Esophagus squamous epithelium (tissue), 5 donors: ENCODE measurements around the gene BLVRB. TPM values are rescaled to one million over a fixed set of nuclear protein-coding genes. Genes with fewer than 3 reads are reported as not detected.
"Not testable (repeated sequence)": the region's sequence is repeated elsewhere in the genome, so short reads cannot be mapped to it uniquely, and the experiment has no call there.

Source experiments
- DNase-seq: peaks from one replicate; lab custom pipeline; 2025; lab: John Stamatoyannopoulos, UW
- H3K27ac ChIP-seq, 4 donors: fragments of 200-600 bp; sonication (generic); one replicate each; pipeline ENCODE4 v1.5.1; 2016 to 2019; ENCODE audit warnings: mild to moderate bottlenecking in 1 of 4
- H3K27me3 ChIP-seq, 4 donors: fragments of 200-600 bp; sonication (generic); 1 replicate in 3 of 4; 2 replicates in 1 of 4; pipeline versions ENCODE4 v1.5.1 to v1.6.0; 2017 to 2021; ENCODE audit warnings: antibody characterized with exemption in 1 of 4
- H3K36me3 ChIP-seq, 3 donors: fragments of 200-600 bp; sonication (generic); one replicate each; pipeline ENCODE4 v1.5.1; 2016 to 2019
- H3K4me1 ChIP-seq, 3 donors: fragments of 200-600 bp; sonication (generic); one replicate each; pipeline ENCODE4 v1.5.1; 2017 to 2019
- H3K4me3 ChIP-seq, 4 donors: fragments of 200-600 bp; sonication (generic); 1 replicate in 3 of 4; 2 replicates in 1 of 4; pipeline ENCODE4 v1.5.1; 2016 to 2019; ENCODE audit warnings: mild to moderate bottlenecking in 2 of 4, moderate library complexity in 1 of 4
- H3K9me3 ChIP-seq, 3 donors: fragments of 200-600 bp; sonication (generic); one replicate each; pipeline ENCODE4 v1.5.1; 2016 to 2019
- CTCF ChIP-seq, 6 experiments: fragments of 450-650 bp in 4 of 6; fragments of 200-600 bp in 2 of 6; sonication (generic) in 2 of 6; IDR thresholded peaks; one replicate each; pipeline ENCODE4 v1.5.1; 2016 to 2019; ENCODE audit warnings: antibody characterized with exemption in 6 of 6, mild to moderate bottlenecking in 4 of 6, moderate library complexity in 4 of 6
- POLR2A ChIP-seq, 4 donors: fragments of 450-650 bp; IDR thresholded peaks; one replicate each; pipeline ENCODE4 v1.6.1; 2017; ENCODE audit warnings: antibody characterized with exemption in 4 of 4, mild to moderate bottlenecking in 4 of 4, moderate library complexity in 3 of 4
- WGBS, 2 donors: methylation state at CpG; one replicate each; pipeline ENCODE4 v1.1.5; 2018; 5-methylcytosine and 5-hydroxymethylcytosine counted together
- intact Hi-C: fragments of 100-400 bp; cut with DNase I; formaldehyde crosslinking; loops from one replicate; pipeline ENCODE4 v1.15.0; 2022
- total RNA-seq, 4 donors: library from RNA; depleted of rRNA; stranded (reverse); fragments of >200 nt; gene quantifications; one replicate each; pipeline ENCODE4 v1.1.0, GENCODE V29; 2016
- donor health status: DM: yes; HTN: yes; CAD: no.

BLVRB gene
- total RNA-seq, 4 donors from 2014 or later = 177 to 283 (median 236) TPM

GRCh38 chr19:40411125-40411842, 54.3 kb downstream of the BLVRB start:
- no peaks in the 10 kb centered on the region for H3K36me3 ChIP-seq
- TF ChIP-seq CTCF (IDR thresholded peaks at IDR 0.05) = no peak
- no peak for TF ChIP-seq POLR2A (IDR thresholded peaks at IDR 0.05)

GRCh38 chr19:40410030-40410389, 55.5 kb downstream of the BLVRB start:
- no peak overlapping the region for H3K4me3 ChIP-seq
- peaks cover 0 to 38% (median 12%) of the 10 kb centered on the region in 3 donors for H3K4me1 ChIP-seq
- peak overlapping the region in 1 of 4 donors; percentile 34 for H3K27ac ChIP-seq
- H3K27me3 ChIP-seq = peaks cover 0 to 9% (median 0%) of the 10 kb centered on the region in 4 donors
- H3K36me3 ChIP-seq = no peaks in the 10 kb centered on the region
- no peak for DNase-seq
- TF ChIP-seq CTCF (IDR thresholded peaks at IDR 0.05) = no peak
- no peak for TF ChIP-seq POLR2A (IDR thresholded peaks at IDR 0.05)
- intact Hi-C loops = no loop called here
- WGBS, 2 donors = 73 to 80% methylated on average over 6 of the region's 9 CpGs
- no peaks in the 10 kb centered on the region for H3K9me3 ChIP-seq

More at GRCh38 chr19:40411125-40411842, 54.3 kb downstream of the BLVRB start:
- no peak for DNase-seq
- Histone ChIP-seq H3K27ac (peak overlapping the region in 3 of 4 donors; percentile 48 to 76 (median 51)), H3K4me3 (no peak overlapping the region), H3K27me3 (peaks cover 0 to 9% (median 0%) of the 10 kb centered on the region in 4 donors), H3K9me3 (no peaks in the 10 kb centered on the region), H3K4me1 (peaks cover 0 to 43% (median 12%) of the 10 kb centered on the region in 3 donors)
- intact Hi-C loops = no loop called here
- 33 to 61% methylated on average over 7 to 12 of the region's 16 CpGs for WGBS, 2 donors

GRCh38 chr19:40408598-40408925, 57.0 kb downstream of the BLVRB start:
- H3K36me3 ChIP-seq, H3K9me3 ChIP-seq, intact Hi-C loops, DNase-seq, H3K4me3 ChIP-seq, H3K27me3 ChIP-seq, H3K27ac ChIP-seq: not testable (repeated sequence)
- H3K4me1 ChIP-seq = peaks cover 9 to 41% (median 12%) of the 10 kb centered on the region in 3 donors
- WGBS, 2 donors = 84% methylated on average over 8 of the region's 8 CpGs; no CpG with 5 or more reads in 1 of the 2 donors

GRCh38 chr19:40407714-40408597, 57.6 kb downstream of the BLVRB start:
- no peak for TF ChIP-seq POLR2A (IDR thresholded peaks at IDR 0.05)
- TF ChIP-seq CTCF (IDR thresholded peaks at IDR 0.05) = no peak
- Histone ChIP-seq H3K9me3 (no peaks in the 10 kb centered on the region), H3K27me3 (peaks cover 0 to 6% (median 0%) of the 10 kb centered on the region in 4 donors), H3K27ac (no peak overlapping the region), H3K4me3 (no peak overlapping the region), H3K4me1 (peaks cover 9 to 42% (median 12%) of the 10 kb centered on the region in 3 donors), H3K36me3 (no peaks in the 10 kb centered on the region)
- 60 to 79% methylated on average over 8 to 9 of the region's 22 CpGs for WGBS, 2 donors
- no peak for DNase-seq
- intact Hi-C loops = no loop called here

- DNase-seq = peak; percentile 63
- 0 to 3% methylated on average over 5 to 9 of the region's 41 CpGs for WGBS, 2 donors
These were observed 62.1 kb downstream of the BLVRB start for GRCh38 chr19:40403262-40403984.

More at GRCh38 chr19:40403262-40403984, 62.1 kb downstream of the BLVRB start:
- Histone ChIP-seq H3K36me3 (no peaks in the 10 kb centered on the region), H3K4me3 (peak overlapping the region; percentile 45 to 72 (median 62)), H3K27ac (peak overlapping the region; percentile 80 to 91 (median 88)), H3K9me3 (no peaks in the 10 kb centered on the region), H3K4me1 (peaks cover 0 to 34% (median 12%) of the 10 kb centered on the region in 3 donors), H3K27me3 (no peaks in the 10 kb centered on the region)
- TF ChIP-seq CTCF (IDR thresholded peaks at IDR 0.05) = no peak
- TF ChIP-seq POLR2A (IDR thresholded peaks at IDR 0.05) = peak in 1 of 4 donors; percentile 21
- intact Hi-C loops = no loop called here
